PC-3 (cell line): ENCODE results near the gene C9orf50. TPM values are rescaled to one million over a fixed set of nuclear protein-coding genes. Genes with fewer than 3 reads are reported as not detected.

Source experiments
- ATAC-seq: fragments of 200-7000 bp; cut with Tn5 transposase; 2 replicates; pipeline ENCODE4 v1.9.1; 2020; ENCODE audit warnings: mild to moderate bottlenecking, moderate library complexity
- BruUV-seq: library from RNA; stranded (reverse); fragments of 400-500 nt; replicated peaks from 2 replicates; lab custom pipeline; 2021; lab: Mats Ljungman, UMichigan
- CTCF ChIA-PET: fragments of 300-600 bp; sonication (Branson Sonifier 250); formaldehyde crosslinking; loops from one replicate; lab custom pipeline; 2022; ENCODE audit warnings: antibody characterized with exemption; lab: Charles Lee
- POLR2A ChIA-PET: fragments of 300-600 bp; sonication (Branson Sonifier 250); formaldehyde crosslinking; loops from one replicate; lab custom pipeline; 2022; ENCODE audit warnings: antibody characterized with exemption; ENCODE audit not compliant: unreplicated experiment; lab: Charles Lee
- DNase-seq: peaks from one replicate; pipeline ENCODE4 v3.0.0-alpha.2; 2015
- H2AFZ ChIP-seq: fragments of 300-600 bp; sonication (generic); 2 replicates; pipeline ENCODE4 v1.6.0; 2016; ENCODE audit warnings: antibody characterized with exemption, low read length
- H3F3A ChIP-seq: fragments of 300-600 bp; sonication (generic); one replicate; pipeline ENCODE4 v1.6.0; 2017; ENCODE audit warnings: antibody characterized with exemption, low read length, control low read depth, mild to moderate bottlenecking; ENCODE audit not compliant: unreplicated experiment
- H3K27ac ChIP-seq: fragments of 300-600 bp; sonication (generic); 2 replicates; pipeline ENCODE4 v1.5.1; 2016; ENCODE audit warnings: mild to moderate bottlenecking, low read length
- H3K27me3 ChIP-seq: fragments of 300-600 bp; sonication (generic); 2 replicates; pipeline ENCODE4 v1.6.1; 2016; ENCODE audit warnings: low read length, mixed read lengths
- H3K36me3 ChIP-seq: fragments of 300-600 bp; sonication (generic); 2 replicates; pipeline ENCODE4 v1.6.1; 2016; ENCODE audit warnings: low read depth, mixed run types, low read length, mixed read lengths
- H3K4me1 ChIP-seq: fragments of 300-600 bp; sonication (generic); 2 replicates; pipeline ENCODE4 v1.5.1; 2016; ENCODE audit warnings: low read length; ENCODE audit not compliant: insufficient read depth
- H3K4me2 ChIP-seq: fragments of 300-600 bp; sonication (generic); 2 replicates; pipeline ENCODE4 v1.6.0; 2016; ENCODE audit warnings: low read length
- H3K4me3 ChIP-seq: fragments of 300-600 bp; sonication (generic); 2 replicates; pipeline ENCODE4 v1.5.1; 2016; ENCODE audit warnings: mild to moderate bottlenecking, low read length, mixed read lengths
- H3K79me2 ChIP-seq: fragments of 300-600 bp; sonication (generic); 2 replicates; pipeline ENCODE4 v1.6.1; 2017; ENCODE audit warnings: low read length, mixed read lengths
- H3K9ac ChIP-seq: fragments of 300-600 bp; sonication (generic); 2 replicates; pipeline ENCODE4 v1.6.0; 2016; ENCODE audit warnings: mild to moderate bottlenecking, low read length
- H3K9me2 ChIP-seq: fragments of 300-600 bp; sonication (generic); replicated peaks from 2 replicates; pipeline ENCODE4 v1.6.1; 2016; ENCODE audit warnings: mixed run types, low read length, mixed read lengths
- H3K9me3 ChIP-seq: fragments of 300-600 bp; sonication (generic); 2 replicates; pipeline ENCODE4 v1.6.1; 2016; ENCODE audit warnings: low read length, mixed read lengths
- H4K20me1 ChIP-seq: fragments of 300-600 bp; sonication (generic); 2 replicates; pipeline ENCODE4 v1.6.1; 2016; ENCODE audit warnings: low read length, mixed read lengths
- EZH2 ChIP-seq: fragments of 300-600 bp; sonication (generic); IDR thresholded peaks from one replicate; pipeline ENCODE4 v1.6.1; 2017; ENCODE audit warnings: antibody characterized with exemption, mild to moderate bottlenecking, low read length; ENCODE audit not compliant: unreplicated experiment
- EZH2phosphoT487 ChIP-seq: fragments of 300-600 bp; sonication (generic); IDR thresholded peaks from 2 replicates; pipeline ENCODE4 v1.6.1; 2018; ENCODE audit warnings: mild to moderate bottlenecking, antibody characterized with exemption, low read length, borderline replicate concordance
- intact Hi-C: fragments of 100-400 bp; cut with micrococcal nuclease; formaldehyde crosslinking; loops from 2 replicates; pipeline ENCODE4 v1.9.0; 2023
- total RNA-seq: library from RNA; depleted of rRNA; stranded (reverse); fragments of >200 nt; gene quantifications from 2 replicates; pipeline ENCODE4 v1.2.3, GENCODE V29; 2014
- TF ChIP-seq, protein P1 (sequence below): fragments of 300-600 bp; sonication (generic); conservative IDR thresholded peaks from 2 replicates; pipeline ENCODE4 v1.5.1; 2017; ENCODE audit warnings: antibody characterized with exemption, low read depth, mild to moderate bottlenecking, low read length

The C9orf50 gene
- total RNA-seq, 1 experiment from 2014 or later: not detected

DNA sequence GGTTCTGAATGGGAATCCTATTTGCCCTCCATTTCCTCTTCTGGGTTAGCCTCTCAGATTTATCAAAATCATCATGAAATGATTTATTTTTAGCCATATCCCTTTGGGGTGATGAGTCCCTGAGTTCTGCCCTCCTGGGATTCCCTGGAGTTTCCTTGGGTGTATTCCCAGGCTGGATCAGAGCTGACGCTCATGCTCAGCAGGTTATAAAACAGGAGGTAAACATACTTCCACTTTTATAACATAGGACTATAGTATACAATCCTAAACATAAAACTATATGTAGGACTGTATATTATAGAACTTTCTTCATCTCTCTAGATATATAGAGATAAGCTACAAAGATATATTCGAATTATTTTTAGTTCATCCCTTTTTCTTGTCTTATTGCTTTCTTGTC lies 40.1 kb upstream of the C9orf50 start:
- DNase-seq (no peak), ATAC-seq (no peak)
- Histone ChIP-seq H3K9ac (no peak overlapping the region), H4K20me1 (no peaks in the 10 kb centered on the region), H3K4me3 (no peak overlapping the region), H3K79me2 (no peaks in the 10 kb centered on the region), H3K4me2 (no peak overlapping the region), H3K27ac (no peak overlapping the region), H3K4me1 (peaks cover 12% of the 10 kb centered on the region), H3K27me3 (peaks cover 2% of the 10 kb centered on the region; the same call in 1 of the 2 replicates), H2AFZ (no peak overlapping the region), H3K9me2 (no peaks in the 10 kb centered on the region), H3F3A (no peaks in the 10 kb centered on the region), H3K36me3 (no peaks in the 10 kb centered on the region), H3K9me3 (no peaks in the 10 kb centered on the region)
- CTCF ChIA-PET: no interaction called here
- no peak for TF ChIP-seq EZH2
- TF ChIP-seq EZH2phosphoT487: no peak
- TF ChIP-seq, protein P1, sequence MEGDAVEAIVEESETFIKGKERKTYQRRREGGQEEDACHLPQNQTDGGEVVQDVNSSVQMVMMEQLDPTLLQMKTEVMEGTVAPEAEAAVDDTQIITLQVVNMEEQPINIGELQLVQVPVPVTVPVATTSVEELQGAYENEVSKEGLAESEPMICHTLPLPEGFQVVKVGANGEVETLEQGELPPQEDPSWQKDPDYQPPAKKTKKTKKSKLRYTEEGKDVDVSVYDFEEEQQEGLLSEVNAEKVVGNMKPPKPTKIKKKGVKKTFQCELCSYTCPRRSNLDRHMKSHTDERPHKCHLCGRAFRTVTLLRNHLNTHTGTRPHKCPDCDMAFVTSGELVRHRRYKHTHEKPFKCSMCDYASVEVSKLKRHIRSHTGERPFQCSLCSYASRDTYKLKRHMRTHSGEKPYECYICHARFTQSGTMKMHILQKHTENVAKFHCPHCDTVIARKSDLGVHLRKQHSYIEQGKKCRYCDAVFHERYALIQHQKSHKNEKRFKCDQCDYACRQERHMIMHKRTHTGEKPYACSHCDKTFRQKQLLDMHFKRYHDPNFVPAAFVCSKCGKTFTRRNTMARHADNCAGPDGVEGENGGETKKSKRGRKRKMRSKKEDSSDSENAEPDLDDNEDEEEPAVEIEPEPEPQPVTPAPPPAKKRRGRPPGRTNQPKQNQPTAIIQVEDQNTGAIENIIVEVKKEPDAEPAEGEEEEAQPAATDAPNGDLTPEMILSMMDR: no peak
- no TSS peak for BruUV-seq
- intact Hi-C loops: no loop called here
- POLR2A ChIA-PET: no interaction called here

DNA sequence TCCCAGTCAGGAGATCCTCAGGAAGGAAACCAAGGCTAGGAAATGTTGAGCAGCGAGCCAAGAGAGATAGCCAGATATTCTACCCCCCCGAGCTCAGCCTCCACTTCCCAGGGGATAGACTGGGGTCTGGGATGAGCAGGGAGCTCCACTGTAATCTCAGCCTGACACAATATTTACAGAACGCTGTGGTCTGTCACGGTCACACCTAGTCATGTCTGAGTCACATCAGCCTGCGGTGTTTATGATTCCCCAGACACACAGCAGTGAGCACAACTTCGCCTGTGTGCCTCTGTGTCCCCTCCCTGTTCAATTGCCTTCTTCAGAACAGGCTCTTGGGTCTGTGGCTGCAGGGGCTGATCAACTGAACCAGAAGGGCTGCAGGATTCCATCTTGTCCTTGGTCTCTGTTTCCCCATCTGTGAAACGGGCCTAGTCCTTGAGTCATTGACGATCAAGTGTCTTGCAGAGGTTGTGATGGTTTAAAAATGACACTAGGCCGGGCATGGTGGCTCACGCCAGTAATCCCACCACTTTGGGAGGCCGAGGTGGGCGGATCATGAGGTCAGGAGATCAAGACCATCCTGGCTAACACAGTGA lies 36.0 kb upstream of the C9orf50 start:
- Histone ChIP-seq H3K9me3 (no peaks in the 10 kb centered on the region), H3K27me3 (no peaks in the 10 kb centered on the region), H2AFZ (no peak overlapping the region), H3F3A (no peaks in the 10 kb centered on the region), H4K20me1 (no peaks in the 10 kb centered on the region), H3K4me3 (no peak overlapping the region), H3K9ac (no peak overlapping the region), H3K9me2 (no peaks in the 10 kb centered on the region), H3K4me2 (peak overlapping the region; percentile 55; the same call in 1 of the 2 replicates), H3K4me1 (peaks cover 12% of the 10 kb centered on the region), H3K79me2 (no peaks in the 10 kb centered on the region), H3K36me3 (no peaks in the 10 kb centered on the region), H3K27ac (no peak overlapping the region)
- DNase-seq (peak; percentile 87), ATAC-seq (peak; percentile 100)
- BruUV-seq: no TSS peak
- TF ChIP-seq, protein P1: no peak
- TF ChIP-seq EZH2phosphoT487: no peak
- TF ChIP-seq EZH2: no peak
- intact Hi-C loops: no loop called here
- ChIA-PET POLR2A (no interaction called here), CTCF (interaction anchor here (0.7 kb wide), 2 partner anchors 70 to 493 kb away, joined by 3 read pairs; no protein-coding TSS in a partner anchor)

DNA sequence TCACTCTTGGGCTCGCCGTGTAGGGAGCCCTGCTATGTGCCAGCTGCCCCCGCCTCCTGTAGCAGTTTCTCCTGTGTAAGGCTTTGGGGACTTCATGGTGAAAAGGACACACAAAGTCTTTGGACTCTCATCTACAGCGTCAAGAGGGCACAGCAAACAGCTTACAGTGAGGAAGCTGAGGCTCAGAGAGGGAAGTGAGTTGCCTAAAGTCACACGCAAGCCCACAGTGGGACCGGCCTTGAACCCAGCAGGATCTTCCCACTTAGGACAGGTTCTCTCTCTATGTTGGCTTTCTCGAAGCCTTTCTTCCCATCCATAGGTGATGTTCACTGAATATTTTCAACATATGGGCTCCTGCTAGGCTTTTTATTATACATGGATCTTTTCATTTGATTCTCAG lies 34.8 kb upstream of the C9orf50 start:
- TF ChIP-seq, protein P1: no peak
- TF ChIP-seq EZH2 (no peak), EZH2phosphoT487 (no peak)
- ChIA-PET POLR2A (no interaction called here), CTCF (no interaction called here)
- intact Hi-C loops: no loop called here
- H3K4me1 ChIP-seq: peaks cover 12% of the 10 kb centered on the region
- H3K27ac ChIP-seq: no peak overlapping the region
- DNase-seq (no peak), ATAC-seq (no peak)
- BruUV-seq: no TSS peak
- no peaks in the 10 kb centered on the region for H3K9me2 ChIP-seq
- H3K4me3 ChIP-seq: no peak overlapping the region
- no peaks in the 10 kb centered on the region for H3K36me3 ChIP-seq
- no peaks in the 10 kb centered on the region for H3K9me3 ChIP-seq
- no peaks in the 10 kb centered on the region for H3K27me3 ChIP-seq
- H3K9ac ChIP-seq: no peak overlapping the region
- H3K79me2 ChIP-seq: no peaks in the 10 kb centered on the region
- no peak overlapping the region for H3K4me2 ChIP-seq
- no peaks in the 10 kb centered on the region for H3F3A ChIP-seq
- no peaks in the 10 kb centered on the region for H4K20me1 ChIP-seq
- no peak overlapping the region for H2AFZ ChIP-seq
